ENCODE data around the gene CCDC201. TPM values are rescaled to one million over a fixed set of nuclear protein-coding genes. Genes with fewer than 3 reads are reported as not detected.

CCDC201 gene
- total RNA-seq, 4 donors from 2014 or later, result not detected

GRCh38 chr7:45882465-45882810 lies 9.6 kb upstream of the CCDC201 start:
- 81 to 83% methylated on average over 5 of the region's 5 CpGs for WGBS, 2 donors
- no peak overlapping the region for H3K4me3 ChIP-seq (ENCODE audit: low read depth, poor library complexity, severe bottlenecking)
- peak in 1 of 2 donors; percentile 20 for DNase-seq (ENCODE audit: low spot score in 2 of 2)
- TF ChIP-seq CTCF (IDR thresholded peaks at IDR 0.05), result no peak
- TF ChIP-seq POLR2A (IDR thresholded peaks at IDR 0.05), result no peak
- intact Hi-C loops (cut with DNase I; ENCODE audit: low total_unique reads), result no loop called here

GRCh38 chr7:45881759-45882464 lies 9.0 kb upstream of the CCDC201 start:
- intact Hi-C loops (cut with DNase I; ENCODE audit: low total_unique reads), result no loop called here
- 71 to 74% methylated on average over 12 of the region's 12 CpGs for WGBS, 2 donors
- no peak for TF ChIP-seq CTCF (IDR thresholded peaks at IDR 0.05)
- no peak for TF ChIP-seq POLR2A (IDR thresholded peaks at IDR 0.05)
- no peak overlapping the region for H3K4me3 ChIP-seq (ENCODE audit: low read depth, poor library complexity, severe bottlenecking)
- DNase-seq (ENCODE audit: low spot score in 2 of 2), result peak in 1 of 2 donors; percentile 66

GRCh38 chr7:45881280-45881758 lies 8.4 kb upstream of the CCDC201 start:
- TF ChIP-seq POLR2A (IDR thresholded peaks at IDR 0.05) (no peak), CTCF (IDR thresholded peaks at IDR 0.05) (no peak)
- no peak overlapping the region for H3K4me3 ChIP-seq (ENCODE audit: low read depth, poor library complexity, severe bottlenecking)
- DNase-seq (ENCODE audit: low spot score in 2 of 2), result peak in 1 of 2 donors; percentile 53
- 91 to 94% methylated on average over 8 to 9 of the region's 9 CpGs for WGBS, 2 donors
- intact Hi-C loops (cut with DNase I; ENCODE audit: low total_unique reads), result no loop called here

- intact Hi-C loops (cut with DNase I; ENCODE audit: low total_unique reads), result no loop called here
- H3K4me3 ChIP-seq (ENCODE audit: low read depth, poor library complexity, severe bottlenecking), result no peak overlapping the region
- WGBS, 2 donors, result 88 to 93% methylated on average over 7 of the region's 7 CpGs
- peak in 1 of 2 donors; percentile 72 for DNase-seq (ENCODE audit: low spot score in 2 of 2)
- TF ChIP-seq CTCF (IDR thresholded peaks at IDR 0.05) (no peak), POLR2A (IDR thresholded peaks at IDR 0.05) (no peak)
Measured at GRCh38 chr7:45880433-45880860, 7.6 kb upstream of the CCDC201 start.

GRCh38 chr7:45878457-45879144 lies 5.7 kb upstream of the CCDC201 start:
- TF ChIP-seq POLR2A (IDR thresholded peaks at IDR 0.05) (no peak), CTCF (IDR thresholded peaks at IDR 0.05) (no peak)
- DNase-seq (ENCODE audit: low spot score in 2 of 2), result no peak
- no peak overlapping the region for H3K4me3 ChIP-seq (ENCODE audit: low read depth, poor library complexity, severe bottlenecking)
- intact Hi-C loops (cut with DNase I; ENCODE audit: low total_unique reads), result no loop called here
- 44 to 47% methylated on average over 3 of the region's 3 CpGs for WGBS, 2 donors

Data from lower leg skin (tissue), 4 donors.